CD4-positive, alpha-beta T cell treated with Interleukin-4 for 1 hour (primary cell): ENCODE data around the gene GDPD5.

ENCODE experiments used
- DNase-seq, 2 donors: peaks; one replicate each; pipeline ENCODE4 v3.0.0-alpha.2; 2020 to 2022

Gene GDPD5

DNA sequence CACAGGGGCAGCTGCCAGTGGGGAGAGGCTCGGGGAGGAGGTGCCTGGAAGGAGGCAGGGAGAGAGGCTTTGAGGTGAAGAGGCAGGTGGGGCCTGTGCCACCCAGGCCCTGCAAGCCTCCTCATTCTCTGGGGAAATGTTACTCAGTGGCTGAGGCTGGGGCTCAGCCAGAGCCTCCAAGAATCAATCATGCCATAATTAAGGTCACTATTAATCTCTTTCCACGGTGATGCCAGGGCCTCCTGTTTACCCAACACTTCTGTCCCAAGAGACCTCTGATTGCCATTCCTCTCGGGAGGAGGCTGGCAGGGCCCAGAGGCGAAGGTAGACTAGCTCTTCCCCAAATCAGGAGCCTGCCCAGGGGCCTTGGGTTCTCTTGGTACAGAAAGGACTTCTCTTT, 38.4 kb downstream of the GDPD5 start:
- DNase-seq, result no peak

DNA sequence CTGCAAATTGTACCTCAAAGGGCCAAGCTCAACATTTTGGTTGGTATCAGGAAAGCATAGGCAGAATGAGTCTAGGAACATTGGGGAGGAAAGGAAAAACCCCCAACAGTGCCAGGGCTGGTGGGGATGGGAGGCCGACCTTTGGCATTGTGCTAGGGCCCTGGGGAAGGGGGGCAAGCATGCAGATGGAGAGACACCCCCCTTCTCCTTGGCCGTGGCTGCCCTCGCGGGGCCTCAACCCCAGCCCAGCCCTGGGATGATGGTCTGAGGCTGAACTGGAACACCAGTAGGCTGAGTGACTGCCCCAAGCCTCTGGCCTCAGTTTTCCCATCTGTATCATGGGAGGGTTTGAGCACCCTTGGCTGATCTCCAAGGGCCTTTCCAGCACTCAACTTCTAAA, 40.0 kb downstream of the GDPD5 start:
- DNase-seq, result no peak

DNA sequence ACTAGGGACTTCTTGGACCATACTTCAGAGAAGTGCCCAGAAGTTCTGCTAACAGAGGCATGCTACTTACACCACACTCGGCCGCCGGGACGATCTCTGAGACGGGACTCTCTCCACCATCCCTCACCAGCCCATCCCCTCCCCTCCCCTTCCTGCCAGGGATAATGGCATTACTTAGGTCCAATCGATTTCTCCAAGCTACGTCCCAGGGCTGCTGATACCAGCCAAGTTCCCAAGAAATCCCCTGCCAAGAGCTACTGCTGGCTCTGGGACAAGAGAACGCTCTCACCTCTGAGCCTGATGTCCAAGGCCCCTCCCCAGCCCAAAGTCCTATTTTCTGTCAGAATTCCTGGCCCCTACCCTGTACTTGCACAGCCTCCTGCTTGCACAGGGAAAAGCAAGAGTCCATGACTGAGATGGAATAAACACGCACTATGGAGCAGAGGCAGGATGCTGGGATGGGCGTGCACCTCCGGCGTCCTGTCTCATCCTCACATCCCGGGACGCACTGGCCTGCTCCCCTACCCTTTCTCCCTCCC, 42.7 kb downstream of the GDPD5 start:
- no peak for DNase-seq

DNA sequence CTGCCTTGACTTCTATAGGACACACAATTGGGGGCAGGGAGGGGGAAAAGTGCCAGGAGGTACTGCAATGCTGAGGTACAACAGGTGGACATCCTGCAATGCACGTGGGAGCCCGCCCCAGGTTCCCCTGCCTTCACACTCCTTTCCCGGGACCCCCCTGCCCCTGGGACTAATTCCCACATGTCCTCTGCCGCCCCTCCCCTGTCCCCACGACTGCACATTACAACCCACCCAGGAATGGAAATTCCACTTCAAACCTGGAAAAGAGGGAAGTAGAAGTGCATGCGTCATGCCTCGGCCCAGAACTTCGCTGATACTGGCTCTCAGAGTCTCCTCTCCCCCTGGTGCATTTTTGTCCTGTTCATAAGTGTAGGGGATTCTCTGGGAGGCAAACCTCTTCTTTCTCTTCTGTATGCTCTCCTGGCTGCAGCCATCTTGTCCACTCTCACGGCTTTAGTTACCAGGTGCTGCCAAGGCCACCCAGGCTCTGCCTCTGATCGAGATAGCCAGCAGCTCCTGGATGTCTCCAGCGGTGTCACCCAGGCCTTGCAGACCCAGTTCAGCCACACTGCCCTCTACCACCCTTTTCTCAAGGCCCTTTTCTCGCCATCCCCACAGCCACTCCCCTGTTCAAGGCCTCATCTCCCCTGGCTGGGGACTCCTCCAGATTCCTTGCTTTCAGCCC, 43.7 kb downstream of the GDPD5 start:
- DNase-seq, result no peak

DNA sequence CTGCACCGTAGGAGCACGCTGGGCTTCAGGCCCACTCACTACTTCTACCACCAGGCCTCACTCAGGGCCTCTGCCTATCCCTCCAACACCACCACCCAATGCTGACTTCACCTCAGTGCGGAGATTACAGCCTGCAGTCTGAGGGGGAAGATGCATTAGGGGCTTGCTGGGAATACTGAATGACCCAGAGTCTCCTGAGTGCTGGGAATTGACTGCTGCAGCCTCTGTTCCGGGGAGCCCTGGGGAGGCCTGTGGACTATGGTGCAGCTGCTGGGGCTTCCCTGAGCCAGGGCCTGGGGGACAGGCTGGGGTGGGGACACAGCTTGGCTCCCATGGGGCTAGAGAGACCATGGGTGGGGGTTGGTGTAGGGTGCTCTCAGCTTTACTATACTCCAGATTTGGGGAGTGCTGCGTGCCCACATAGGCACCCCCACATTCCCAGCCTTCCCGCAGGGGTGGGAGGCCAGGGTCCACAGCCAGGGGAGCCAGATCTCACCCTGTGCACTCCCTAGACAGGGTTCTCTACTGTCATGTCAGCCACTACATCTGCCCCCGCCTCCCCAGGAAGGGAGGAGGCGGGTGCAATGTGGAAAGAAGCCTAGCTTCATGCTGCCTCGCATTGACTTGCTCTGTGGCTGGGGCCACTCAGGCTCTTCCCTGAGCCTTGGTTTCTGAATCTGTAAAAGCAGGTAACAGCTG, 44.4 kb downstream of the GDPD5 start:
- no peak for DNase-seq

DNA sequence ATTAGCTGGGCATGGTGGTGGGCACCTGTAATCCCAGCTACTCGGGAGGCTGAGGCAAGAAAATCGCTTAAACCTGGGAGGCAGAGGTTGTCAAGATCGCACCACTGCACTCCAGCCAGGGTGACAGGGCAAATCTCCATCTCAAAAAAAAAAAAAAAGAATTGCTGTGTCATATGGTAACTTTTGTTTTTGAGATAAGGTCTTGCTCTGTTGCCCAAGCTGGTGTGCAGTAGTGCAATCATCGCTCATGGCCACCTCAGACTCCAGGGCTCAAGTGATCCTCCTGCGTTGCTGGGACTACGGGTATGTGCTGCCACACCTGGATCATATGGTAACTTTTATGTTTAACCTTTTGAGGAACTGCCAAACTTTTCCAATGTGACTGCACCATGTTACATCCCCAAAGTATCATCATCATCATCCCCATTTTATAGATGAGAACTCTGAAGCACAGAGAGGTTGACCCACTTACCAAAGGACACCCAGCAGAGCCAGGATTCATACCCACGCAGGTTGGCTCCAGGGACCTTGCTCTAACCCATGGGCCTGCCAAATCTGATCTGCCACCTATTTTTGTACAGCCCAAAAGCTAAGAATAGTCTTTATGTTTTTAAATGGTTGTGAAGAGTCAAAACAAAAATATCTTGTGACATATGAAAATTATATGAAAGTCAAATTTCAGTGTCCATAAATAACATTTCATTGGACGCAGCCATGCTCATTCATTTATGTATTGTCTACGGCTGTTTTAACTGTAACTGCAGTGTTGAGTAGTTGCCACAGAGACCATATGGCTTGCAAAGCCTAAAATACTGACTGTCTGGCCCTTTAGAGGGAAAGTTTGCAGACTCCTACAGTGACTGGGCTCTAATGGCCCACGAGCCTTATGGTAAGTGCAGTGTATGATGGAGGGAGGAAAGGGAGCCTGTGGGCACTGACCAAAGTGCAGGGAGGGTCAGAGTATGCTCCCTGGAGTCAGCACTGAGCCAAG, 45.3 kb downstream of the GDPD5 start:
- no peak for DNase-seq

DNA sequence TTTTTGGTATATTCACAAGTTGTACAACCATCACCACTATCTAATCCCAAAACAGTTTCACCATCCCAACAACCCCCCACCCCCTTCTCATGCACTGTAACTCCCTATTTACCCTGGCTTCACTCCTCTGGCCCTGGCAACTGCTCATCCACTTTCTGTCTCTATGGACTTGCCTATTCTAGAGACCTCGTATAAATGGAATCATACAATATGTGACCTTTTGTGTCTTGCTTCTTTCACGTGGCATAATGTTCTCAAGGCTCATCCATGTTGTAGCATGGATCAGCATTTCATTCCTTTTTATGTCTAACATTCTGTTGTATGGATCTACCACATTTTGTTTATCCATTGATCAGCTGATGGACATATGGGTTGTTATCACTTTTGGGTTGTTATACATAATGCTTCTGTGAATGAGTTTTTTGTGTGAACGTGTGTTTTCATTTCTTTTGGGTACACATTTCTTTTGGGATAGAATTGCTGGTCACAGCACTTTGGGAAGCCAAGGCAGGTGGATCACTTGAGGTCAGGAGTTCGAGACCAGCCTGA, 46.1 kb downstream of the GDPD5 start:
- no peak for DNase-seq

DNA sequence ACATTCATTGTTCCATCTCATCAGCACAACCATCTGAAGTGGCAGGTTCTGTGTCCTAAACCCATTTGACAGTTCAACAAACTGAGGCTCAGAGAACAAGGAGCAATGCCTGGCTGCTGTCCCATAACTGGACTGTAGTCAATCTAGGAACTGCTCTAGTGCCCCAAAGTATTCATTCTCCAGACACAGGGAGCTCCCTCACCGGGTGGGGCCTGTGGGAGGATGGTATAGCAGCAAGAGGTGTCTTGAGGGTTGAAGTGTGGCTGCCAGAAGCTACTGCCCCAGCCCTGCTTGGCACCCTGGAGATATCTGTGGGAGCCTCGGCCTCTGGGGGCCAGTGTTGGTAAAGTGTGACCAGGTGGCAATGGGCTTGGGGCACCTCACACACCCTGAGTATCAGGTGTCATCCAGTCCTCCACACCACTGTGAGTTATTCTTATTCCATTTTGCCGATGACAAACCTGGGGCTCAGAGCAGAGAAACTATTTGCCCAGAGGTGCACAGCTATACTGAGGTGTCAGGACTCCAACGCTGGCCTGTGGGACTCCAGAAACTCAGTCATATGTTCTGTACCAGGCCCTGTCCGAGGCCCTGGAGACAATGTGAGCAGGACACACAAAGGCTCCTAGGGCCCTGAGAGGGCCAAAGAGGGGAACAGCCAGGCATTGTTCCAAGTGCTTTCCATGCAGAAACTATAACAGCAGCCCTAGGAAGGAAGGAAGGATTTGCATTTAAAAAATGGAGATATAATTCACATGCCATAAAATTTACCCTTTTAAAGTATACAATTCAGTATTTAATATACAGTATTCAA, 46.8 kb downstream of the GDPD5 start:
- DNase-seq, result no peak

DNA sequence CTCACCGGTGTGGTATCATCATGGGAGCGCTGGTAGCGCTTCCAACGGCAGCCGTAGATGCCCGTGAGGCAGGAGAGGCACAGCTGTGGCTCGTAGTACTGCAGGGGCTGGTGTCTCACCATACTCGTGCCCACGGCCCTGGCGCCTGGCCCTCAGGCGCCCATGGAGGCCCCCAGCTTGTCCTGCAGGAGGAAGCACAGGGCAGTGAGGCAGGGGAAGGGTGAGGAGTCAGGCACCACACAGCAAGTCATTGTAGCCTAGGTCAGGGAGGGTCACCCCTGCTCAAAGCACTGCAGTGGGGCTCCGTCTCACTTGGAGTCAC, 48.2 kb downstream of the GDPD5 start:
- no peak for DNase-seq

DNA sequence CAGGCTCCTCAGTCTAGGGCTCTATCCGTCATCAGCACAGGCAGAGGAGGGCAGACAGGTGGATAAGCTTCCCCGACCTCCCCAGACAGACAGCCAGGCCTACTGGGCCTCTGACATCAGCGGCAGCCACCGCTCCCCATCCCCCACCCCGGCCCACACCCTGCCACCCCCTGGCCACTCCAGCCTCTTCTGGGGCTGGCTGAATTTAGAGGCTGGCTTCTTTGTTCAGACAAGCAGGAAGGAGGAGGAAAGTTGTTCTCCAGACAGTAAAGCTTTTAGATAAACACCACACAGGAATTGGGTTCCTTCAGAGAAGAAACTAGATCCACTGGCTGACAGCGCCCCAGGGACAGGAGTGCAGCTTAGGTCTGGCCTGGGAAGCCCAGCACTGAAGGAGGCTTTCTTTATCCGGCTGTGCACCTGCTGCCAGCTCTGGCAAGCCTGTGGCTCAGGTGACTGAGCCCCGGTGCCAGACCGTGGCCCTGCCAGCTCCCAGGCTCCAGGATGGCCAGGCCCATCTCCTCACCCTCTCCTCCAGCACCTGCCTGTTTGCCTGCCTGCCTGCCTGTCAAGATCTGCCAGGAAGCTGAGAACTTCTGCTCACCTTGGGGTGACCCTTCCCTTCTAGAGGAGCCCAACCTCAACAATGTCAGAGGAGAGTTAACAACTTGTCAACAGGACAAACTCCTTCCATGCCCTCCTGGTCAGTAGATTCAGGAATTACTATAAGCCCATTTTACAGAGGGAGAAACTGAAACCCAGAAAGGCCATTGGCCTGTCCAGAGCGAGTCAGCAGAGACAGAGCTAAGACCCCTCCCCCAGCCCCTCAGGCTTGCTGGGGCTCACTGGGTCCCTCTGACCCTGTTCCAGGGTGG, 48.8 kb downstream of the GDPD5 start:
- no peak for DNase-seq

DNA sequence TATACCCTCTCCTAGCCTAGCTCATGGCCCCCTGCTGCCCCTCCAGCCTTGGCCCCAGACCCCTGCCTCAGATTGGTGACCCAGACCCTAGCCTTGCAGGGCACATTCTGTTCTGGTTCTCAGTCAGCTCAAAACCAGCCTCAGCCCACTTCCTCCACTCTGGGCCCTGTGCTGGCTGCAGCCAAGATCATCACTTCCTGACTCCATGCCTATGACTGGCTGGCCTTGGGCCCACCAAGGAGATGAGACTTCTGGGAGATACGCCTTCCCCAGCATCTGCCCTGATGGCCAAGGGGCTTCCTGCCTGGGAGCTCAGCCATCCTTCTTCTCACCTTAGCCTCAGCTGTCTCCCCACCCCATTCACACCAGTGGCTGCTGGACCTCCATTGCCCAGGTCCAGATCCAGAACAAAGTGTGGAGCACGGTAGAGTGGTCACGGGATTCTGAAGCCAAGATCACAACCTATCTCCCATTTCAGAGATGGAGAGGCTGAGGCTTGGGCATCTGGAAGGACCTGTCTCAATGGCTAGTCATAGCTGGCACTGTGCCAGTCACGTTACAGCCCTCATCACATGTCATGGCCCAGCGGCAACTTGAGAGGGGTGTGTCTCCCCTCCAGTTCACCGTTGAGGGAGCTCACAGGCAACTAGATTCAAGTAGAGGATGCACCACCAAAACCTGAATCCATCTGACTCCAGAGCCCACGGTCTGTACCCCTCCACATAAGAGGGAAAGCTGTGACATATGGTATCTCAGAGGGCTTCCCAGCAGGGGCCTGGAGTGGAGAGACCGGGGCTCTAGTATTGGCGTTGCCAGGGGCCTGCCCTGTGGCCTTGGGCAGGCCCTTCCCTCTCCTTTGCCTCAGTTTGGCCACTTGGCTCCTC, 49.7 kb downstream of the GDPD5 start:
- peak; percentile 7 to 17 for DNase-seq

DNA sequence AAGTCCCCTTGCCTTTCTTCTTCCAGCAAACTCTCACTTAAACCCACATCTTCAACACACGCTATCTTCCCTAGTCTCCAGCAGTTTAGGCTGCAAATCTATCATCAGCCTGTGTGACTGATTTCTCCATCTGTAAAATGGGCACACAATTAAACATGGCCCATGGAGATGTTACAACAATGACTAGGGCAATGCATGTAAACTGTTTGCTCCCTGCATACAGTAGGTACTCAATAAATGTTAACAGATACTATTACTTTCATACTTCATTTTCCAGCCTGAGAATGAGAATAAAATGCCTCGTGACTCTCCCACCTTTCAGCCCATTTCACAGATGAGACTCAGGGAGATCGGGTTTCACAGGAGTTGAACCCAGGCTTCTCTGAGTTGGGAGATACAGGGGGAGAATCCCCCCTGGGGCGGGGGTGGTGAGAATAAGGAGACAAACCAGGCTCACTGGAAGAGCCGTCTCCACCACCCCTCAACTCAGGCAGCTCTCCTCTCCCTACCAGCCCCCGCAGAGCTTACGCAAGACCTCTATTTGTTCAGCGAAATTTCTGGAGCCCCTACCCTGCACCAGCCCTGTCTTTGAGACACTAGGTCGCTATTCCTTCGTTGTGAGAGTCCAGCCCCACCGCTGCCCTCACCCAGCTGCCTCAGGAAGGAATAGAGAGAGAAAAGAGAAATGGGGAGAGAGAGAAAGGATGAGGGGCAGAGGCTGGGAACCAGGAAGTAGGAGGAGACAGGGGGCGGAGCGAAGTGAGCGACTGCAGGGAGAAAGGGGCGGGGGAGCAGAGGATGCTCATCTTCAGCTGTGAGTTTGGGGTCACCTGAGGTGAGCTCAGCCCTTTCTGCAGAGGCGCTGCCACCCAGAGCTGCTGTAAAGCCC, 50.6 kb downstream of the GDPD5 start:
- peak; percentile 64 to 65 for DNase-seq

DNA sequence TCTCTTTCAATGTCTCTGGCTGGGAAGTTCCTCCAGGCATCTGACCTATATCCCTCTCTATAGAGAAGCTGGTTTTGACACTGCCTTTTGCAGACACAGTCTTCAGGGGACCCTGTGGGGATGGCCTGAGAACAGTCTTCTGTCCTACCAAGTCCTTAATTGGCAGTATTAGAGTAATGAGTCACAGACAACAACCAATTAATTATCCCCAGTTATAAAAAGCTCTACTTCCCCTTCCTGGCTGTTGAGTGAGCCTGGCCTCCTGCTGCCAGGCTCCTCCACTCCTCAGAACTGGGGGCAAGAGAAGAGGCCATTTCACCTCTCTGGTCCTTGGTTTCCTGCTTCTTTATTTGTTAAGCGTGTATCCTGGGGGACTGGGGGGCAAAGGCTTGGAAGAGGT, 51.5 kb downstream of the GDPD5 start:
- DNase-seq, result no peak

DNA sequence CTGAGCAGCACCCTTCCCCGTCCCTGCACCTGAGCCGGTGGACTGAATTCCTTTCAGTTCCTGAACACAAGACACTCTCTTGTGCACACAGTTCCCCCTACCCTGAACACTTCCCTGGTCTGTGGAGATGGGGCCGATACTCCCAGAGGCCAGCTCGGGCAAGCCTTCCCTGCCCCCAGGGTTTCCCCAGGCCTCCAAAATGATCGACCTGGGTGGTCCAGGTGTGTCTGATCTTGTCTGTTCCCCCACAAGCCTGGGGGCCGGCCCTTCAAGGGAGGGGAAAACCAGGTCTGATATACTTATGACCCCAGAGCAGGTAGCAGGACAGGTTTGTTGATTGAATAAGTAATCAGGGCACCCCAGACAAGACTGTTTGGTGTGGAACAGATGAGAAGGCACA, 52.1 kb downstream of the GDPD5 start:
- no peak for DNase-seq

DNA sequence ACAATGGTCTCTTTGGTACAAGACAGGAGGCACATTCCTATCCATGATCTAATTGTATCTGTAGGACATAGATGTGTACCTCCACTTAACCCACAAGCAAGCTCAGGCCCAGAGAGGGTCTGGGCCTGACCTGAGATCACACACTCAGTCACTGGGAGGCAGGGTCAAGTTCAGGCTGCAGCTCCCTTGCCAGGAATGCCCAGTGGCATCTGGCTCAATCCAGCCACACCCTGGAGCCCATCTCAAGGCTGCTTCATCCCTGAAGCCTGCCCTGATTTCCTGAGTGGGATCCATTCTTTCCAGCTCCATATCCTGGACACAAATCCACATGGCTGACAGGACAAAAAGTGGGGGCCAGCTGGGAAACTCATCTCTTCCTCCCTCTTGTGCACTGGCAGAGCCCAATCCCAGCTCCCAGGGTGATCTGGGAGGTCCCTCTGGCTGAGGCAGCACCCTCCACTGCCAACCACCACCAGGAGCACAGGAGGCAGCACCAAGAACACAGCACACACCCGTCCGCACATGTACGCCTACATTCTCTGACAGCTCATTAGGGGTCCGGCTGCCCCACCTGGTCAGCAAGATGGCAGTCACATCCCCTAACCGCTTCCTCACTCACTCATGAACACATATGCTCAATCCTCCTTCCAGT, 53.5 kb downstream of the GDPD5 start:
- DNase-seq, result no peak

DNA sequence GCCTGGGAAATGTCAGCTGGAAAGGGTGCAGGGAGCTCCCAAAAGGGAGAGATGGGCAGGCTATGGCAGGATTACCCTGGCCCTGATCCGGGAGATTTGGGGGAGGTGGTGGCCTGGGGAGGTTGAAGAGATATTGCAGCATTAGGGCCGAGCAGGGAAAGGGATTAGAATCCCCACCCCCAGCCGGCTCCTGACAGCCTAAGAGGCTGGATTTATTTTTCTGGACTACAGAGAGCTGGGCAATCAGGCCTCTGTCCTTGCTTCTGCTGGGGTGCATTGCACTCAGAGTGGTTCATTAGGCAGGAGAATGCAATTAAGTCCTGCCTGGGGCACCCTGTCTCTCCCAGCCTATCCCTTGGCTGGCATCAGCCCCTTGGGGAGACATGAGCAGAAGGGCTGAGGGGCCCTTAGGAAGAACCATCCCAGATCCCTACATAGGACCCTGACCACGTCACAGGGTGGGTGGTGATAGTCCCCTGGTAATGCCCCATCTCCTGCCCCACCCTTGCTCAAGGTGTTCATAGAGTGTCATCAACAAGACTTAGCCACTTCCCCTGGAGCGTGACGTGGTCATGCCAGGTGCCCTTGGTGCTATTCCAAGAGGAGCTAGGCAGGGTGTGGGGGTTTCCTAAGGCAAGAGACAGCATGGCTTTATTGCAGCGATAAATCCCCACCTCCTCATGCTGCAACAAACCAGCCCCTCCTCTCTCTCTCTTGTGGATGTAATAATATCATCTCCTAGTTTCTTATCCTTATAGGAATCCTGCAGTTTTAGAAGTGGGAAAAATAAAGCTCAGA, 54.4 kb downstream of the GDPD5 start:
- no peak for DNase-seq

DNA sequence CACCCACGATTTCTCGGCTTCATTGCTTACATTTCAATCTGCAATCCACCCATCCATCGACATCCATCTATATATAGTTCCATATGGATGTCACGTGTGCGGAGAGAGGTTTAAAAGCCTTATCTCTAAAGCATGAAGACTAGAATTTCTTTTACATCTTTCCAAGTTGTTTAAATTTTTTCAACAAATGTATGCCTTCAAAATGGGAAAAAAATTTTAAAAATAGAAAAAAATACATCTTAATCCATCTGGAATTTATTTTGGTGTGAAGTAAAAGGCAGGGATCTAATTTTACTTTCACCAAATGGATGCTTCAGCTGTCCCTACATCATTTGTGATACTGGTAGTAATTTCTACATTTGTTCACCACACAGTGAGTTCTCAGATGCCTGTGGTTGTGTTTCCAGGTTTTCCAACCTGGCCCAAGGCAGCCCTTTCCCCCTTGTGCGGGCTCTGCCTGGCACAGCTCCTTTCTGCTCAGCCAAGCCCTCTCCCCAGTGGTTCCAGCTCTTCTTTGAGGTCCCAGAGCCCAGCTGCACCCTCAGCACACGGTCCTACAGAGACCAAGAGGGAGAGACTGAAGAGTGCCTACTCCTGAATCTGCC, 55.2 kb downstream of the GDPD5 start:
- DNase-seq, result no peak
